SK-N-SH (cell line): ENCODE measurements around the gene DNAJB4. TPM values are rescaled to one million over a fixed set of nuclear protein-coding genes. Genes with fewer than 3 reads are reported as not detected.

Experiments
- CTCF ChIA-PET: fragments of 300-600, 350-600 bp; formaldehyde crosslinking; extraction: SDS; loops from one replicate; lab custom pipeline; 2021; lab: Yijun Ruan, JAX
- POLR2A ChIA-PET: fragments of 350-600 bp; sonication (Branson Sonifier 250); formaldehyde crosslinking; extraction: SDS; loops from one replicate; lab custom pipeline; 2020; ENCODE audit warnings: antibody characterized with exemption, inconsistent platforms; lab: Yijun Ruan, JAX
- DNase-seq: peaks from one replicate; pipeline ENCODE4 v3.0.0; 2012
- H2AFZ ChIP-seq: fragments of 200-600 bp; sonication (generic); 2 replicates; pipeline ENCODE4 v1.8.1; 2016; ENCODE audit warnings: antibody characterized with exemption, mild to moderate bottlenecking, low read depth
- H3F3A ChIP-seq: fragments of 200-600 bp; sonication (generic); replicated peaks from 2 replicates; pipeline ENCODE3; 2016; ENCODE audit warnings: antibody characterized with exemption, mild to moderate bottlenecking; ENCODE audit not compliant: insufficient read depth
- H3K27ac ChIP-seq, 2 experiments: fragments of 200-500 bp in 1 of 2; fragments of 200-600 bp in 1 of 2; sonication (Bioruptor generic) in 1 of 2; sonication (generic), shearing (Covaris generic) in 1 of 2; 2 replicates each; pipeline versions ENCODE4 v1.5.1 to v1.6.1; 2014 to 2016; ENCODE audit warnings: low read depth in 2 of 2, inconsistent platforms in 1 of 2, low read length in 1 of 2, mild to moderate bottlenecking in 1 of 2, mixed read lengths in 1 of 2
- H3K27me3 ChIP-seq: fragments of 200-600 bp; sonication (generic), shearing (Covaris generic); 2 replicates; pipeline ENCODE4 v1.6.1; 2016; ENCODE audit warnings: mixed run types; ENCODE audit not compliant: insufficient read depth
- H3K36me3 ChIP-seq, 2 experiments: fragments of 200-500 bp in 1 of 2; fragments of 200-600 bp in 1 of 2; sonication (Bioruptor generic) in 1 of 2; sonication (generic) in 1 of 2; replicated peaks in 1 of 2; 2 replicates each; pipeline versions ENCODE3 to v1.5.1; 2014 to 2016; ENCODE audit warnings: low read length in 1 of 2, mild to moderate bottlenecking in 1 of 2; ENCODE audit not compliant: insufficient read depth in 2 of 2, control insufficient read depth in 1 of 2
- H3K4me1 ChIP-seq, 2 experiments: fragments of 200-500 bp in 1 of 2; fragments of 200-600 bp in 1 of 2; sonication (Bioruptor generic) in 1 of 2; sonication (generic), shearing (Covaris generic) in 1 of 2; 2 replicates each; pipeline versions ENCODE4 v1.5.1 to v1.6.1; 2014 to 2016; ENCODE audit warnings: low read depth in 1 of 2, low read length in 1 of 2, mixed run types in 1 of 2; ENCODE audit not compliant: insufficient read depth in 2 of 2, control insufficient read depth in 1 of 2
- H3K4me2 ChIP-seq: fragments of 200-600 bp; sonication (generic), shearing (Covaris generic); 2 replicates; pipeline ENCODE4 v1.6.1; 2017; ENCODE audit warnings: mixed run types
- H3K4me3 ChIP-seq, 2 experiments: fragments of 200-500 bp in 1 of 2; fragments of 200-600 bp in 1 of 2; sonication (Bioruptor generic) in 1 of 2; sonication (generic), shearing (Covaris generic) in 1 of 2; 2 replicates each; pipeline versions ENCODE4 v1.5.1 to v1.8.1; 2014 to 2016; ENCODE audit warnings: low read depth in 2 of 2, inconsistent platforms in 1 of 2, low read length in 1 of 2, mild to moderate bottlenecking in 1 of 2, mixed read lengths in 1 of 2, moderate library complexity in 1 of 2
- H3K79me2 ChIP-seq: fragments of 200-600 bp; sonication (generic); 2 replicates; pipeline ENCODE4 v1.8.1; 2017; ENCODE audit warnings: mild to moderate bottlenecking; ENCODE audit not compliant: insufficient read depth
- H3K9ac ChIP-seq: fragments of 200-600 bp; sonication (generic); 2 replicates; pipeline ENCODE4 v1.6.1; 2017; ENCODE audit warnings: mixed run types
- H3K9me2 ChIP-seq: fragments of 200-600 bp; sonication (generic); 2 replicates; pipeline ENCODE4 v1.6.1; 2017; ENCODE audit warnings: mixed run types
- H3K9me3 ChIP-seq: fragments of 200-600 bp; sonication (generic); 2 replicates; pipeline ENCODE4 v1.6.1; 2017; ENCODE audit warnings: mixed run types, mild to moderate bottlenecking, moderate library complexity
- H4K20me1 ChIP-seq: fragments of 200-600 bp; sonication (generic); 2 replicates; pipeline ENCODE4 v1.6.1; 2017; ENCODE audit warnings: mild to moderate bottlenecking, mixed run types; ENCODE audit not compliant: insufficient read depth
- CHD2 ChIP-seq: fragments of 150-350 bp; IDR thresholded peaks from 2 replicates; pipeline ENCODE4 v1.6.1; 2018; ENCODE audit warnings: low read length; ENCODE audit not compliant: partially characterized antibody
- CTCF ChIP-seq: fragments of 200-600 bp; sonication (generic); IDR thresholded peaks from 2 replicates; pipeline ENCODE4 v1.6.1; 2017; ENCODE audit warnings: antibody characterized with exemption, mild to moderate bottlenecking, moderate library complexity
- EP300 ChIP-seq, 2 experiments: IDR thresholded peaks; 2 replicates each; pipeline versions ENCODE4 v1.4.0 to v1.6.1; 2012; ENCODE audit warnings: borderline replicate concordance in 1 of 2, low read depth in 1 of 2, low read length in 1 of 2
- FOSL2 ChIP-seq: IDR thresholded peaks from 2 replicates; pipeline ENCODE4 v1.4.0; 2012; ENCODE audit warnings: low read depth, mild to moderate bottlenecking, moderate library complexity, borderline replicate concordance
- FOXJ3 ChIP-seq: sonication (generic); formaldehyde crosslinking; IDR thresholded peaks from 2 replicates; pipeline ENCODE4 v1.5.1; 2020; ENCODE audit warnings: mild to moderate bottlenecking, missing genetic modification reagents
- GABPA ChIP-seq: IDR thresholded peaks from 2 replicates; pipeline ENCODE4 v1.4.0; 2012; ENCODE audit warnings: low read depth, mild to moderate bottlenecking
- GATA2 ChIP-seq: sonication (generic); formaldehyde crosslinking; IDR thresholded peaks from 2 replicates; pipeline ENCODE4 v1.5.0; 2020; ENCODE audit warnings: mild to moderate bottlenecking, missing genetic modification reagents
- JUND ChIP-seq: IDR thresholded peaks from 2 replicates; pipeline ENCODE4 v1.4.0; 2012
- NFIC ChIP-seq: IDR thresholded peaks from 2 replicates; pipeline ENCODE4 v1.4.0; 2012; ENCODE audit warnings: borderline replicate concordance
- PBX3 ChIP-seq: IDR thresholded peaks from 2 replicates; pipeline ENCODE4; 2012
- POLR2AphosphoS5 ChIP-seq: IDR thresholded peaks from 2 replicates; pipeline ENCODE4 v1.6.1; 2012; ENCODE audit warnings: low read depth, low read length
- RAD21 ChIP-seq: IDR thresholded peaks from 2 replicates; pipeline ENCODE4 v1.6.1; 2012; ENCODE audit warnings: mild to moderate bottlenecking, low read length
- RCOR1 ChIP-seq: fragments of 150-350 bp; IDR thresholded peaks from 2 replicates; pipeline ENCODE4 v1.6.1; 2017; ENCODE audit warnings: antibody characterized with exemption, low read length
- RFX5 ChIP-seq: IDR thresholded peaks from 2 replicates; pipeline ENCODE4 v1.6.1; 2012; ENCODE audit warnings: mild to moderate bottlenecking, improper control_type of control experiment, low read length
- SIN3A ChIP-seq: IDR thresholded peaks from 2 replicates; pipeline ENCODE4 v1.6.1; 2012; ENCODE audit warnings: low read depth, mild to moderate bottlenecking, low read length, moderate library complexity, borderline replicate concordance
- SMC3 ChIP-seq: IDR thresholded peaks from 2 replicates; pipeline ENCODE4 v1.6.1; 2012; ENCODE audit warnings: low read depth, low read length, improper control_type of control experiment
- TAF1 ChIP-seq: IDR thresholded peaks from 2 replicates; pipeline ENCODE4 v1.6.1; 2012; ENCODE audit warnings: low read depth, mild to moderate bottlenecking, low read length, moderate library complexity, borderline replicate concordance
- TEAD4 ChIP-seq: IDR thresholded peaks from 2 replicates; pipeline ENCODE4 v1.4.0; 2012; ENCODE audit warnings: mild to moderate bottlenecking, borderline replicate concordance; ENCODE audit not compliant: insufficient read depth
- USF1 ChIP-seq: IDR thresholded peaks from 2 replicates; pipeline ENCODE4 v1.4.0; 2012; ENCODE audit warnings: low read depth, borderline replicate concordance
- YY1 ChIP-seq: IDR thresholded peaks from 2 replicates; pipeline ENCODE4 v1.4.0; 2012; ENCODE audit warnings: low read depth, mild to moderate bottlenecking
- WGBS: methylation state at CpG from one replicate; pipeline ENCODE4 v1.1.6; 2017; ENCODE audit warnings: low lambda C conversion rate; 5-methylcytosine and 5-hydroxymethylcytosine counted together
- polyA plus RNA-seq, 3 experiments: library from polyadenylated mRNA; depleted of rRNA; stranded (reverse); fragments of >200 nt; gene quantifications; 2 replicates each; pipeline ENCODE4 v1.2.3, GENCODE V29; 2012

Gene DNAJB4
- polyA plus RNA-seq, 1 of the 3 experiments (the other 2 are of a cell fraction) = 13.5 TPM

- POLR2A ChIA-PET = interaction anchor here (0.6 to 0.9 kb wide), 2 partner anchors 9 to 56 kb away, joined by 3 to 4 read pairs; partner anchors contain the start of gene FUBP1
Observed at GRCh38 chr1:77987919-77988318, 16.8 kb upstream of the DNAJB4 start.

GRCh38 chr1:77989744-77990143 lies 15.0 kb upstream of the DNAJB4 start:
- no peak overlapping the region for H3K9ac ChIP-seq
- peaks cover 95% of the 10 kb centered on the region for H3K79me2 ChIP-seq
- H3K9me2 ChIP-seq = no peaks in the 10 kb centered on the region
- H3K27ac ChIP-seq = no peak overlapping the region
- no peaks in the 10 kb centered on the region; a peak in 1 of 4 replicates for H3K4me1 ChIP-seq
- H3K9me3 ChIP-seq = no peaks in the 10 kb centered on the region
- POLR2A ChIA-PET = no interaction called here
- no peak overlapping the region for H2AFZ ChIP-seq
- H3K36me3 ChIP-seq = peaks cover 7 to 30% of the 10 kb centered on the region in 2 experiments
- WGBS = 91% methylated on average over 2 of the region's 2 CpGs
- CTCF ChIA-PET = interaction anchor here (0.6 kb wide), 1 partner anchor 89 kb away, joined by 3 read pairs; no protein-coding TSS in a partner anchor
- no peaks in the 10 kb centered on the region for H4K20me1 ChIP-seq
- DNase-seq = no peak
- H3K4me2 ChIP-seq = no peak overlapping the region
- H3F3A ChIP-seq = peaks cover 4% of the 10 kb centered on the region
- H3K4me3 ChIP-seq = no peak overlapping the region
- no peaks in the 10 kb centered on the region for H3K27me3 ChIP-seq
- TF ChIP-seq CTCF = no peak
- TF ChIP-seq USF1 = no peak
- TF ChIP-seq RAD21 = no peak
- no peak for TF ChIP-seq SMC3
- TF ChIP-seq EP300 (IDR thresholded peaks at IDR 0.05; ENCODE audit: borderline replicate concordance in 1 of 2, low read depth in 1 of 2, low read length in 1 of 2) = no peak
- TF ChIP-seq JUND = no peak
- no peak for TF ChIP-seq TEAD4
- no peak for TF ChIP-seq PBX3
- no peak for TF ChIP-seq GABPA
- TF ChIP-seq GATA2 (CRISPR knock-in tag) = no peak
- no peak for TF ChIP-seq NFIC
- TF ChIP-seq YY1 = no peak

More at GRCh38 chr1:77987919-77988318, 16.8 kb upstream of the DNAJB4 start:
- no peaks in the 10 kb centered on the region for H3K9me3 ChIP-seq
- WGBS = 100% methylated on average over 2 of the region's 2 CpGs
- CTCF ChIA-PET = interaction anchor here (0.6 kb wide), 1 partner anchor 692 kb away, joined by 3 read pairs; no protein-coding TSS in a partner anchor
- H3K27ac ChIP-seq = no peak overlapping the region
- peaks cover 14 to 17% of the 10 kb centered on the region in 2 experiments for H3K36me3 ChIP-seq
- TF ChIP-seq FOSL2 (no peak), CHD2 (no peak), FOXJ3 (CRISPR knock-in tag) (no peak), SMC3 (no peak), YY1 (no peak), RAD21 (no peak), CTCF (no peak), SIN3A (no peak), POLR2AphosphoS5 (no peak), USF1 (no peak), TAF1 (no peak), GATA2 (CRISPR knock-in tag) (no peak), RCOR1 (no peak), RFX5 (no peak)
- TF ChIP-seq, all 33 proteins: peak for 0
- Histone ChIP-seq H3K9ac (no peak overlapping the region), H3K9me2 (no peaks in the 10 kb centered on the region), H2AFZ (no peak overlapping the region), H4K20me1 (no peaks in the 10 kb centered on the region), H3K4me2 (no peak overlapping the region), H3K4me3 (no peak overlapping the region), H3K4me1 (no peaks in the 10 kb centered on the region; a peak in 1 of 4 replicates), H3K27me3 (no peaks in the 10 kb centered on the region), H3F3A (no peaks in the 10 kb centered on the region), H3K79me2 (peaks cover 92% of the 10 kb centered on the region)
- no peak for DNase-seq
